WTC11 (cell line): ENCODE measurements around the gene CHIA. TPM values are rescaled to one million over a fixed set of nuclear protein-coding genes. Genes with fewer than 3 reads are reported as not detected.
"Not testable (repeated sequence)": the region's sequence is repeated elsewhere in the genome, so short reads cannot be mapped to it uniquely, and the experiment has no call there.

ENCODE experiments used
- ATAC-seq: fragments of 200-7000 bp; cut with Tn5 transposase; 2 replicates; pipeline ENCODE4 v1.10.0; 2021; ENCODE audit warnings: mild to moderate bottlenecking, moderate library complexity
- CTCF ChIA-PET: fragments of 300-600 bp; sonication (Branson Sonifier 250); formaldehyde crosslinking; loops from one replicate; lab custom pipeline; 2021; ENCODE audit warnings: antibody characterized with exemption; lab: Charles Lee
- POLR2A ChIA-PET: fragments of 350-600 bp; sonication (Branson Sonifier 250); formaldehyde crosslinking; loops from one replicate; lab custom pipeline; 2021; ENCODE audit warnings: antibody characterized with exemption; lab: Charles Lee
- DNase-seq: peaks from one replicate; pipeline ENCODE4 v3.0.0; 2021; ENCODE audit warnings: low spot score
- H3K27ac Mint-ChIP-seq: 2 replicates; pipeline ENCODE4 v1.8.0; 2021; ENCODE audit warnings: mixed read lengths
- H3K27me3 Mint-ChIP-seq: 2 replicates; pipeline ENCODE4 v1.8.0; 2021; ENCODE audit warnings: low read depth, mild to moderate bottlenecking, moderate library complexity, mixed read lengths
- H3K36me3 Mint-ChIP-seq: 2 replicates; pipeline ENCODE4 v1.8.0; 2021; ENCODE audit warnings: mixed read lengths
- H3K4me1 Mint-ChIP-seq: 2 replicates; pipeline ENCODE4 v1.8.0; 2022; ENCODE audit warnings: mixed read lengths
- H3K4me3 Mint-ChIP-seq: 2 replicates; pipeline ENCODE4 v1.8.0; 2021; ENCODE audit warnings: mild to moderate bottlenecking, moderate library complexity, mixed read lengths
- H3K9me3 Mint-ChIP-seq: 2 replicates; pipeline ENCODE4 v1.8.0; 2021; ENCODE audit warnings: mixed read lengths
- AR ChIP-seq: fragments of 250-450 bp; sonication (Bioruptor Pico); IDR thresholded peaks from 2 replicates; pipeline ENCODE4 v1.9.0; 2021; ENCODE audit warnings: mild to moderate bottlenecking
- ATF6 ChIP-seq: sonication (generic); formaldehyde crosslinking; IDR thresholded peaks from 2 replicates; pipeline ENCODE4 v1.8.1; 2023; ENCODE audit warnings: mild to moderate bottlenecking, missing genetic modification reagents
- CBFB ChIP-seq: sonication (generic); formaldehyde crosslinking; IDR thresholded peaks from 2 replicates; pipeline ENCODE4 v1.8.1; 2022; ENCODE audit warnings: mild to moderate bottlenecking, low read depth, missing genetic modification reagents
- ERG ChIP-seq: fragments of 250-450 bp; sonication (Bioruptor Pico); IDR thresholded peaks from 2 replicates; pipeline ENCODE4 v1.8.0; 2021; ENCODE audit warnings: mild to moderate bottlenecking
- FOXJ3 ChIP-seq: sonication (generic); formaldehyde crosslinking; IDR thresholded peaks from 2 replicates; pipeline ENCODE4 v1.9.0; 2021; ENCODE audit warnings: missing genetic modification reagents, mild to moderate bottlenecking, borderline replicate concordance
- FOXP1 ChIP-seq: sonication (generic); formaldehyde crosslinking; IDR thresholded peaks from 2 replicates; pipeline ENCODE4 v1.8.0; 2022; ENCODE audit warnings: missing genetic modification reagents, mild to moderate bottlenecking, moderate library complexity, borderline replicate concordance
- GTF2I ChIP-seq: fragments of 250-450 bp; sonication (Bioruptor Pico); conservative IDR thresholded peaks from 2 replicates; pipeline ENCODE4 v1.4.0; 2021; ENCODE audit warnings: mild to moderate bottlenecking
- HMGA2 ChIP-seq: fragments of 250-450 bp; sonication (Bioruptor Pico); IDR thresholded peaks from 2 replicates; pipeline ENCODE4 v1.4.0; 2021; ENCODE audit warnings: mild to moderate bottlenecking, moderate library complexity
- IRF1 ChIP-seq: sonication (generic); formaldehyde crosslinking; IDR thresholded peaks from 2 replicates; pipeline ENCODE4 v1.8.0; 2023; ENCODE audit warnings: missing genetic modification reagents
- KAT7 ChIP-seq: sonication (generic); formaldehyde crosslinking; IDR thresholded peaks from 2 replicates; pipeline ENCODE4 v1.8.1; 2023; ENCODE audit warnings: missing genetic modification reagents, mild to moderate bottlenecking, borderline replicate concordance
- MYBL2 ChIP-seq: sonication (generic); formaldehyde crosslinking; IDR thresholded peaks from 2 replicates; pipeline ENCODE4 v1.8.1; 2023; ENCODE audit warnings: mild to moderate bottlenecking, moderate library complexity, missing genetic modification reagents
- NR1H2 ChIP-seq: sonication (generic); formaldehyde crosslinking; IDR thresholded peaks from 2 replicates; pipeline ENCODE4 v1.9.0; 2021; ENCODE audit warnings: mild to moderate bottlenecking, moderate library complexity, missing genetic modification reagents
- PREB ChIP-seq: sonication (generic); formaldehyde crosslinking; IDR thresholded peaks from 2 replicates; pipeline ENCODE4 v1.8.1; 2022; ENCODE audit warnings: mild to moderate bottlenecking, missing genetic modification reagents, moderate library complexity, borderline replicate concordance
- PRRX2 ChIP-seq: fragments of 250-450 bp; sonication (Bioruptor Pico); IDR thresholded peaks from 2 replicates; pipeline ENCODE4 v1.8.0; 2021; ENCODE audit warnings: mild to moderate bottlenecking
- RELA ChIP-seq: sonication (generic); formaldehyde crosslinking; IDR thresholded peaks from 2 replicates; pipeline ENCODE4 v1.8.1; 2022; ENCODE audit warnings: missing genetic modification reagents, mild to moderate bottlenecking, borderline replicate concordance
- SOX15 ChIP-seq: fragments of 250-450 bp; sonication (Bioruptor Pico); IDR thresholded peaks from 2 replicates; pipeline ENCODE4 v1.9.0; 2021; ENCODE audit warnings: mild to moderate bottlenecking
- SP1 ChIP-seq: sonication (generic); formaldehyde crosslinking; conservative IDR thresholded peaks from 2 replicates; pipeline ENCODE4 v1.8.1; 2022; ENCODE audit warnings: missing genetic modification reagents
- ZBTB21 ChIP-seq: sonication (generic); formaldehyde crosslinking; IDR thresholded peaks from 2 replicates; pipeline ENCODE4 v1.8.1; 2023; ENCODE audit warnings: mild to moderate bottlenecking, missing genetic modification reagents, borderline replicate concordance
- total RNA-seq: library from RNA; stranded (reverse); gene quantifications from 3 replicates; pipeline ENCODE4 v1.2.3, GENCODE V29; 2021

Gene CHIA
- total RNA-seq, 1 experiment from 2014 or later: not detected

GRCh38 chr1:111332190-111332589 is 41.5 kb downstream of the CHIA start:
- peaks cover 48% of the 10 kb centered on the region for H3K9me3 Mint-ChIP-seq
- peaks cover 27% of the 10 kb centered on the region for H3K36me3 Mint-ChIP-seq
- H3K4me3 Mint-ChIP-seq: no peak overlapping the region
- ChIA-PET CTCF (interaction anchor here (0.8 to 0.9 kb wide), 2 partner anchors 68 to 109 kb away, joined by 3 read pairs; no protein-coding TSS in a partner anchor), POLR2A (no interaction called here)
- no peak overlapping the region for H3K27ac Mint-ChIP-seq
- H3K4me1 Mint-ChIP-seq: no peaks in the 10 kb centered on the region
- TF ChIP-seq NR1H2 (CRISPR knock-in tag) (no peak), ZBTB21 (CRISPR knock-in tag) (no peak), PRRX2 (CRISPR knock-in tag) (no peak)
- H3K27me3 Mint-ChIP-seq: peaks cover 4% of the 10 kb centered on the region; the same call in 1 of the 2 replicates
- DNase-seq: no peak
- no peak for ATAC-seq

GRCh38 chr1:111334169-111334568 is 43.5 kb downstream of the CHIA start:
- ChIA-PET CTCF (interaction anchor here (0.6 to 1.8 kb wide), 7 partner anchors 12 to 553 kb away, joined by 3 to 38 read pairs (median 3); no protein-coding TSS in a partner anchor), POLR2A (no interaction called here)
- TF ChIP-seq CBFB (CRISPR knock-in tag): no peak
- no peak for TF ChIP-seq KAT7 (CRISPR knock-in tag)
- TF ChIP-seq SP1: no peak
- no peak for TF ChIP-seq ERG
- no peak for TF ChIP-seq FOXJ3 (CRISPR knock-in tag)
- no peak for TF ChIP-seq ATF6 (CRISPR knock-in tag)
- TF ChIP-seq FOXP1 (CRISPR knock-in tag): no peak
- no peak for TF ChIP-seq GTF2I (CRISPR knock-in tag)
- no peak for TF ChIP-seq AR (CRISPR knock-in tag)
- no peak for TF ChIP-seq IRF1
- TF ChIP-seq MYBL2: no peak
- no peak for TF ChIP-seq HMGA2
- no peak for TF ChIP-seq PREB (CRISPR knock-in tag)
- no peak for TF ChIP-seq SOX15 (CRISPR knock-in tag)
- TF ChIP-seq RELA (CRISPR knock-in tag): no peak
- peaks cover 16% of the 10 kb centered on the region for H3K36me3 Mint-ChIP-seq
- peaks cover 29% of the 10 kb centered on the region for H3K9me3 Mint-ChIP-seq
- DNase-seq (peak; percentile 27), ATAC-seq (peak; percentile 72)
- H3K27ac Mint-ChIP-seq: no peak overlapping the region
- H3K4me1 Mint-ChIP-seq: no peaks in the 10 kb centered on the region
- H3K27me3 Mint-ChIP-seq: peaks cover 4% of the 10 kb centered on the region; the same call in 1 of the 2 replicates
- H3K4me3 Mint-ChIP-seq: no peak overlapping the region

- ATAC-seq, H3K4me1 Mint-ChIP-seq, H3K27ac Mint-ChIP-seq, H3K4me3 Mint-ChIP-seq, CTCF ChIA-PET, H3K27me3 Mint-ChIP-seq, POLR2A ChIA-PET, DNase-seq: not testable (repeated sequence)
- H3K36me3 Mint-ChIP-seq: peaks cover 12% of the 10 kb centered on the region
- peaks cover 21% of the 10 kb centered on the region for H3K9me3 Mint-ChIP-seq
Measured at GRCh38 chr1:111335214-111335877, 44.7 kb downstream of the CHIA start.

GRCh38 chr1:111338849-111339248 is 48.2 kb downstream of the CHIA start:
- ATAC-seq, H3K27ac Mint-ChIP-seq, H3K4me1 Mint-ChIP-seq, H3K4me3 Mint-ChIP-seq, H3K27me3 Mint-ChIP-seq, DNase-seq, CTCF ChIA-PET, POLR2A ChIA-PET: not testable (repeated sequence)
- Mint-ChIP-seq H3K36me3 (peaks cover 14% of the 10 kb centered on the region), H3K9me3 (peaks cover 13% of the 10 kb centered on the region)
